ENCODE measurements around the gene SEMA3D.

- TF ChIP-seq CTCF (IDR thresholded peaks at IDR 0.05) = no peak
- no peak for TF ChIP-seq POLR2AphosphoS5 (IDR thresholded peaks at IDR 0.05)
- TF ChIP-seq POLR2A (IDR thresholded peaks at IDR 0.05) = no peak
Observed at GRCh38 chr7:85176197-85176596, 10.7 kb downstream of the SEMA3D start.

All from prostate gland (tissue), 2 donors.